K562 (cell line): ENCODE data around the gene CILP. TPM values are rescaled to one million over a fixed set of nuclear protein-coding genes. Genes with fewer than 3 reads are reported as not detected.

Experiments used
- ATAC-seq: fragments of 200-7000 bp; cut with Tn5 transposase; 3 replicates; pipeline ENCODE4 v1.9.1; 2020; ENCODE audit warnings: moderate library complexity
- BruUV-seq: library from RNA; stranded (reverse); fragments of 400-500 nt; replicated peaks from 2 replicates; lab custom pipeline; 2021; lab: Mats Ljungman, UMichigan
- CTCF ChIA-PET: fragments of 300-600 bp; formaldehyde crosslinking; extraction: SDS; loops from one replicate; lab custom pipeline; 2021; ENCODE audit warnings: low intra/inter-chr PET ratio; lab: Yijun Ruan, JAX
- POLR2A ChIA-PET: fragments of 300-600, 350-650 bp; sonication (Branson Sonifier 250); formaldehyde crosslinking; extraction: SDS; loops from one replicate; lab custom pipeline; 2021; ENCODE audit warnings: antibody characterized with exemption, inconsistent platforms; lab: Yijun Ruan, JAX
- DNase-seq, 4 experiments: peaks; one replicate each; pipeline versions ENCODE4 v3.0.0 to v3.0.0-alpha.2; 2011 to 2018; ENCODE audit warnings: low spot score in 3 of 4, mixed read lengths in 3 of 4; ENCODE audit errors: extremely low read depth in 1 of 4
- FAIRE-seq: peaks from 2 replicates; lab custom pipeline; 2011; peaks lifted over from hg19 to GRCh38; lab: Jason Lieb, UNC
- H2AFZ ChIP-seq: 2 replicates; pipeline ENCODE4 v1.6.0; 2011; ENCODE audit warnings: low read depth, low read length, control low read depth, inconsistent platforms
- H3K27ac ChIP-seq: fragments of 200-600 bp; 3 replicates; pipeline ENCODE4 v1.8.0; 2011; ENCODE audit warnings: low read depth, mild to moderate bottlenecking, control low read depth, inconsistent platforms, low read length, moderate library complexity, mixed read lengths; ENCODE audit errors: extremely low read depth
- H3K27me3 ChIP-seq, 2 experiments: fragments of 300-600 bp in 1 of 2; 2 replicates in 1 of 2; 3 replicates in 1 of 2; pipeline versions ENCODE4 v1.6.0 to v1.8.0; 2011; ENCODE audit warnings: inconsistent platforms in 2 of 2, low read length in 2 of 2, mild to moderate bottlenecking in 1 of 2, mixed read lengths in 1 of 2, moderate library complexity in 1 of 2; ENCODE audit not compliant: control insufficient read depth in 2 of 2, insufficient read depth in 2 of 2
- H3K36me3 ChIP-seq: fragments of 300-600 bp; 3 replicates; pipeline ENCODE4 v1.8.0; 2011; ENCODE audit warnings: mild to moderate bottlenecking, low read length, inconsistent platforms; ENCODE audit not compliant: control insufficient read depth, insufficient read depth
- H3K4me1 ChIP-seq, 2 experiments: fragments of 200-600 bp in 1 of 2; replicated peaks in 1 of 2; 2 replicates in 1 of 2; 3 replicates in 1 of 2; pipeline versions ENCODE4 v1.5.1 to v1.8.0; 2011; ENCODE audit warnings: inconsistent platforms in 2 of 2, low read length in 2 of 2, mild to moderate bottlenecking in 1 of 2, mixed read lengths in 1 of 2, moderate library complexity in 1 of 2; ENCODE audit not compliant: control insufficient read depth in 2 of 2, insufficient read depth in 2 of 2
- H3K4me2 ChIP-seq: 2 replicates; pipeline ENCODE4 v1.6.1; 2011; ENCODE audit warnings: low read length, control low read depth, inconsistent platforms, mixed read lengths; ENCODE audit not compliant: insufficient read depth
- H3K4me3 ChIP-seq: fragments of 200-600 bp; sonication (generic), shearing (Covaris generic); 2 replicates; pipeline ENCODE4 v1.5.1; 2016; ENCODE audit warnings: control low read depth, inconsistent platforms
- H3K79me2 ChIP-seq: fragments of 200-600 bp; 3 replicates; pipeline ENCODE4 v1.8.0; 2011; ENCODE audit warnings: low read length, inconsistent platforms; ENCODE audit not compliant: control insufficient read depth, insufficient read depth
- H3K9ac ChIP-seq, 2 experiments: 2 replicates each; pipeline versions ENCODE4 v1.6.0 to v1.6.1; 2011; ENCODE audit warnings: low read depth in 2 of 2, low read length in 2 of 2, control low read depth in 1 of 2, inconsistent platforms in 1 of 2, mild to moderate bottlenecking in 1 of 2, mixed read lengths in 1 of 2; ENCODE audit not compliant: insufficient read depth in 1 of 2
- H3K9me1 ChIP-seq: one replicate; pipeline ENCODE4 v1.6.0; 2011; ENCODE audit warnings: inconsistent platforms, mild to moderate bottlenecking, low read length, moderate library complexity; ENCODE audit not compliant: control insufficient read depth, insufficient read depth
- H3K9me3 ChIP-seq: replicated peaks from 2 replicates; pipeline ENCODE4 v1.5.1; 2011; ENCODE audit warnings: low read depth, low read length, inconsistent platforms; ENCODE audit not compliant: control insufficient read depth, insufficient read depth
- H4K20me1 ChIP-seq: replicated peaks from 2 replicates; pipeline ENCODE4 v1.6.1; 2011; ENCODE audit warnings: low read length, inconsistent platforms, mixed read lengths; ENCODE audit not compliant: control insufficient read depth, insufficient read depth
- CBFA2T3 ChIP-seq: fragments of 450-650 bp; IDR thresholded peaks from 2 replicates; pipeline ENCODE4 v1.6.1; 2017
- CCNT2 ChIP-seq: IDR thresholded peaks from 2 replicates; pipeline ENCODE4 v1.6.1; 2011; ENCODE audit warnings: borderline replicate concordance, low read depth, mild to moderate bottlenecking, moderate library complexity, mixed read lengths, low read length; ENCODE audit not compliant: insufficient read length; ENCODE audit errors: extremely low read depth
- DMBX1 ChIP-seq: fragments of 250-450 bp; sonication (Bioruptor Pico); IDR thresholded peaks from 2 replicates; pipeline ENCODE4 v1.8.0; 2022; ENCODE audit warnings: inconsistent platforms, mild to moderate bottlenecking, moderate library complexity, borderline replicate concordance
- EP300 ChIP-seq: IDR thresholded peaks from 2 replicates; pipeline ENCODE4 v1.6.1; 2012; ENCODE audit warnings: low read length, improper control_type of control experiment
- ESRRB ChIP-seq: fragments of 250-450 bp; sonication (Bioruptor Pico); IDR thresholded peaks from 2 replicates; pipeline ENCODE4 v1.5.0; 2020; ENCODE audit warnings: mild to moderate bottlenecking, moderate library complexity, borderline replicate concordance
- FOXK1 ChIP-seq: sonication (generic); formaldehyde crosslinking; IDR thresholded peaks from 2 replicates; pipeline ENCODE4 v1.8.0; 2022; ENCODE audit warnings: missing genetic modification reagents, mild to moderate bottlenecking, borderline replicate concordance
- GABPB1 ChIP-seq: sonication (generic); formaldehyde crosslinking; IDR thresholded peaks from 2 replicates; pipeline ENCODE4 v1.8.0; 2022; ENCODE audit warnings: mild to moderate bottlenecking, missing genetic modification reagents
- MTA1 ChIP-seq: fragments of 450-650 bp; IDR thresholded peaks from 2 replicates; pipeline ENCODE4 v1.6.1; 2017; ENCODE audit warnings: borderline replicate concordance
- PHF21A ChIP-seq: fragments of 450-650 bp; IDR thresholded peaks from 2 replicates; pipeline ENCODE4 v1.6.1; 2017; ENCODE audit warnings: low read depth, borderline replicate concordance
- POLR2B ChIP-seq: fragments of 450-650 bp; IDR thresholded peaks from 2 replicates; pipeline ENCODE4 v1.6.1; 2018; ENCODE audit warnings: low read depth; ENCODE audit not compliant: partially characterized antibody
- ZFPM2 ChIP-seq: fragments of 250-450 bp; sonication (Bioruptor Pico); IDR thresholded peaks from 2 replicates; pipeline ENCODE4 v1.5.1; 2022; ENCODE audit warnings: mild to moderate bottlenecking
- ZNF232 ChIP-seq: sonication (generic); formaldehyde crosslinking; IDR thresholded peaks from 2 replicates; pipeline ENCODE4 v1.8.0; 2022; ENCODE audit warnings: mild to moderate bottlenecking, missing genetic modification reagents
- ZNF274 ChIP-seq: IDR thresholded peaks from 2 replicates; pipeline ENCODE4 v1.6.1; 2011; ENCODE audit warnings: low read depth, mild to moderate bottlenecking, low read length, moderate library complexity, borderline replicate concordance
- ZNF354B ChIP-seq: fragments of 250-450 bp; sonication (Bioruptor Pico); IDR thresholded peaks from 2 replicates; pipeline ENCODE4 v1.4.0; 2020
- WGBS: fragments of 100-300 bp; shearing (Covaris generic); methylation state at CpG from one replicate; pipeline ENCODE4 v1.1.6; 2016; ENCODE audit warnings: low coverage, mixed read lengths; ENCODE audit not compliant: insufficient coverage; ENCODE audit errors: missing lambda C conversion rate; 5-methylcytosine and 5-hydroxymethylcytosine counted together
- in situ Hi-C: fragments of 300-500 bp; cut with MboI; formaldehyde crosslinking; loops from 4 replicates; pipeline ENCODE4 v1.15.0; 2018; ENCODE audit warnings: inconsistent platforms, mixed read lengths
- intact Hi-C: fragments of 100-400 bp; cut with micrococcal nuclease; formaldehyde crosslinking; loops from 2 replicates; pipeline ENCODE4 v1.14.2; 2022
- polyA plus RNA-seq, 8 experiments: library from polyadenylated mRNA; depleted of rRNA in 4 of 8; stranded (reverse) in 5 of 8; unstranded in 3 of 8; fragments of >200 nt; fragmentation: Nextera tagmentation in 2 of 8; fragmentation: Illumina TruSeq in 1 of 8; extraction: Ambion mirVana in 2 of 8; extraction: Trizol in 1 of 8; gene quantifications; 2 replicates each; pipeline versions ENCODE4 v1.2.1 to v1.2.3, GENCODE V29; 2011 to 2014; ENCODE audit warnings: inconsistent platforms in 1 of 8, missing spikeins in 1 of 8
- total RNA-seq, 7 experiments: library from RNA; depleted of rRNA in 6 of 7; stranded (reverse); fragments of >200 nt in 6 of 7; fragmentation: Illumina TruSeq in 2 of 7; extraction: Trizol in 2 of 7; gene quantifications; 2 replicates each; pipeline versions ENCODE4 v1.2.1 to v1.2.3, GENCODE V29; 2011 to 2021; ENCODE audit warnings: low replicate concordance in 1 of 7
- TF ChIP-seq, protein P1 (sequence below): fragments of 450-650 bp; IDR thresholded peaks from 2 replicates; pipeline ENCODE4 v1.6.1; 2016; ENCODE audit warnings: borderline replicate concordance

CILP gene
- total and polyA plus RNA-seq, 9 of the 15 experiments (the other 6 are each of a cell fraction or from before 2014, with no cell fraction given), result 0.03 TPM; not detected in 8

- TF ChIP-seq ZNF354B (CRISPR knock-in tag), result no peak
- TF ChIP-seq, all 486 proteins: peak for 0
- 28% methylated on average over 2 of the region's 2 CpGs for WGBS
- CTCF ChIA-PET, result no interaction called here
- Histone ChIP-seq H3K9me1 (no peaks in the 10 kb centered on the region), H3K27ac (no peak overlapping the region), H3K79me2 (no peaks in the 10 kb centered on the region), H3K36me3 (no peaks in the 10 kb centered on the region), H3K4me3 (no peak overlapping the region), H3K27me3 (0 out of 5 replicates have a peak, but pooled peaks cover 0 to 4% of the 10 kb centered on the region in 2 experiments), H4K20me1 (0 out of 2 replicates have a peak, but pooled peaks cover 3% of the 10 kb centered on the region), H3K4me2 (no peak overlapping the region), H3K4me1 (peaks cover 18 to 32% of the 10 kb centered on the region in 2 experiments; a peak in 3 of 5 replicates), H3K9me3 (no peaks in the 10 kb centered on the region), H3K9ac (no peak overlapping the region), H2AFZ (no peak overlapping the region)
- intact Hi-C loops (no loop called here), in situ Hi-C loops (no loop called here)
- POLR2A ChIA-PET, result interaction anchor here (6.6 kb wide), 1 partner anchor 92 kb away, joined by 54 read pairs; the partner anchor contains the start of gene RNU5B-1
- no peak for ATAC-seq
- DNase-seq, result no peak
- FAIRE-seq, result no peak
- BruUV-seq, result no TSS peak
Measured at GRCh38 chr15:65213241-65213640, 2.0 kb upstream of the CILP start.

DNA sequence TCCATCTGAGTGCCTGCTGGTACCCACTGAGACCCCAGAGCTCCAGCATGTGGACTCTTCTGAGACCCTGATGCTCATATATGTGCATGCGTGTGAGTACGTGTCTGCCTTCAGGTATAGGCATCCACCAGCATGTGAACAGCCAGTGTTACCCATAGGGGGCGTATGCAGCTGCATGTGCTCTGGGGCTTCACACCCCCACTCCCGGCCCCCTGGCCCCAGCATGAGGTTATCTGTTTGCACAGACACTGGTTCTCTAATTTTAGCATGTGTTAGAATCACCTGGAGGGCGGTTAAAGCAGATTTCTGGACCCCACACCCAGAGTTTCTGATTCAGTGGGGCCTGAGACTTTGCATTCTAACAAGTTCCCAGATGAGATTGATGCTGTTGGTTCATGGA is 824 bp upstream of the CILP start:
- POLR2A ChIA-PET, result interaction anchor here (0.5 to 6.6 kb wide), 9 partner anchors 17 to 621 kb away, joined by 3 to 54 read pairs (median 3); partner anchors contain the start of gene RNU5B-1
- peak overlapping the region; percentile 16; the same call in 1 of the 2 replicates for H3K4me2 ChIP-seq
- intact Hi-C loops, result loop anchor here (1.0 kb wide), 2 partner anchors 59 to 84 kb away; partner anchors contain the start of gene RNU5A-1
- CTCF ChIA-PET, result interaction anchor here (1.2 to 1.3 kb wide), 2 partner anchors 59 to 86 kb away, joined by 3 to 8 read pairs; no protein-coding TSS in a partner anchor
- no peaks in the 10 kb centered on the region for H3K9me3 ChIP-seq
- DNase-seq (peak; percentile 88 to 94 (median 90)), ATAC-seq (peak; percentile 95), FAIRE-seq (peak; percentile 86)
- no TSS peak for BruUV-seq
- H3K9ac ChIP-seq, result peak overlapping the region in 1 of 2 experiments; percentile 6; a peak in 2 of 4 replicates
- H3K79me2 ChIP-seq, result no peaks in the 10 kb centered on the region
- 0% methylated on average over 4 of the region's 5 CpGs for WGBS
- peak overlapping the region; percentile 58 for H2AFZ ChIP-seq
- H4K20me1 ChIP-seq, result 0 out of 2 replicates have a peak, but pooled peaks cover 3% of the 10 kb centered on the region
- no peaks in the 10 kb centered on the region for H3K36me3 ChIP-seq
- in situ Hi-C loops, result no loop called here
- no peak overlapping the region for H3K27ac ChIP-seq
- no peaks in the 10 kb centered on the region for H3K9me1 ChIP-seq
- H3K4me1 ChIP-seq, result peaks cover 17 to 24% of the 10 kb centered on the region in 2 experiments; a peak in 3 of 5 replicates
- peaks cover 8 to 11% of the 10 kb centered on the region in 2 experiments; a peak in 4 of 5 replicates for H3K27me3 ChIP-seq
- H3K4me3 ChIP-seq, result no peak overlapping the region
- TF ChIP-seq, protein P1, sequence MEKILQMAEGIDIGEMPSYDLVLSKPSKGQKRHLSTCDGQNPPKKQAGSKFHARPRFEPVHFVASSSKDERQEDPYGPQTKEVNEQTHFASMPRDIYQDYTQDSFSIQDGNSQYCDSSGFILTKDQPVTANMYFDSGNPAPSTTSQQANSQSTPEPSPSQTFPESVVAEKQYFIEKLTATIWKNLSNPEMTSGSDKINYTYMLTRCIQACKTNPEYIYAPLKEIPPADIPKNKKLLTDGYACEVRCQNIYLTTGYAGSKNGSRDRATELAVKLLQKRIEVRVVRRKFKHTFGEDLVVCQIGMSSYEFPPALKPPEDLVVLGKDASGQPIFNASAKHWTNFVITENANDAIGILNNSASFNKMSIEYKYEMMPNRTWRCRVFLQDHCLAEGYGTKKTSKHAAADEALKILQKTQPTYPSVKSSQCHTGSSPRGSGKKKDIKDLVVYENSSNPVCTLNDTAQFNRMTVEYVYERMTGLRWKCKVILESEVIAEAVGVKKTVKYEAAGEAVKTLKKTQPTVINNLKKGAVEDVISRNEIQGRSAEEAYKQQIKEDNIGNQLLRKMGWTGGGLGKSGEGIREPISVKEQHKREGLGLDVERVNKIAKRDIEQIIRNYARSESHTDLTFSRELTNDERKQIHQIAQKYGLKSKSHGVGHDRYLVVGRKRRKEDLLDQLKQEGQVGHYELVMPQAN, result no peak
- TF ChIP-seq ZNF274 (no peak), ZFPM2 (CRISPR knock-in tag) (no peak), GABPB1 (no peak), CBFA2T3 (peak; percentile 88), CCNT2 (no peak), POLR2B (no peak), MTA1 (no peak), FOXK1 (CRISPR knock-in tag) (no peak), ESRRB (CRISPR knock-in tag) (no peak), PHF21A (no peak), EP300 (peak; percentile 75), DMBX1 (CRISPR knock-in tag) (no peak), ZNF232 (CRISPR knock-in tag) (no peak)
